22Rv1 (cell line): ENCODE data around the gene DHRS9.

Experiments used
- CTCF ChIP-seq: fragments of 450-650 bp; IDR thresholded peaks from 2 replicates; pipeline ENCODE4 v1.5.1; 2017; ENCODE audit warnings: mild to moderate bottlenecking
- ZFX ChIP-seq: fragments of 450-650 bp; IDR thresholded peaks from 2 replicates; pipeline ENCODE4 v1.6.1; 2017; ENCODE audit warnings: antibody characterized with exemption, borderline replicate concordance

- TF ChIP-seq CTCF, result no peak
- no peak for TF ChIP-seq ZFX
Measured at GRCh38 chr2:169104848-169105247, 35.5 kb downstream of the DHRS9 start.
